K562 (cell line): Measurements from ENCODE around the gene MAN1B1. TPM values are rescaled to one million over a fixed set of nuclear protein-coding genes. Genes with fewer than 3 reads are reported as not detected.

Experiments
- CBX5 ChIP-seq: IDR thresholded peaks from 2 replicates; pipeline ENCODE4 v1.6.1; 2014; ENCODE audit warnings: low read depth, borderline replicate concordance
- KDM5B ChIP-seq: fragments of 200-600 bp; sonication (generic); IDR thresholded peaks from 2 replicates; pipeline ENCODE4 v1.6.1; 2012; ENCODE audit warnings: low read depth, mild to moderate bottlenecking, moderate library complexity, low read length, control low read depth, inconsistent platforms; ENCODE audit not compliant: insufficient replicate concordance
- polyA plus RNA-seq, 8 experiments: library from polyadenylated mRNA; depleted of rRNA in 4 of 8; stranded (reverse) in 5 of 8; unstranded in 3 of 8; fragments of >200 nt; fragmentation: Nextera tagmentation in 2 of 8; fragmentation: Illumina TruSeq in 1 of 8; extraction: Ambion mirVana in 2 of 8; extraction: Trizol in 1 of 8; gene quantifications; 2 replicates each; pipeline versions ENCODE4 v1.2.1 to v1.2.3, GENCODE V29; 2011 to 2014; ENCODE audit warnings: inconsistent platforms in 1 of 8, missing spikeins in 1 of 8
- total RNA-seq, 7 experiments: library from RNA; depleted of rRNA in 6 of 7; stranded (reverse); fragments of >200 nt in 6 of 7; fragmentation: Illumina TruSeq in 2 of 7; extraction: Trizol in 2 of 7; gene quantifications; 2 replicates each; pipeline versions ENCODE4 v1.2.1 to v1.2.3, GENCODE V29; 2011 to 2021; ENCODE audit warnings: low replicate concordance in 1 of 7
- TF ChIP-seq, protein P1 (sequence below), 2 experiments: fragments of 450-650 bp; IDR thresholded peaks; 2 replicates each; pipeline ENCODE4 v1.6.1; 2016; ENCODE audit warnings: mild to moderate bottlenecking in 2 of 2, borderline replicate concordance in 1 of 2, low read depth in 1 of 2, moderate library complexity in 1 of 2
- TF ChIP-seq, protein P2 (sequence below): fragments of 450-650 bp; formaldehyde crosslinking; IDR thresholded peaks from 2 replicates; pipeline ENCODE4 v1.4.0; 2022; ENCODE audit warnings: missing genetic modification characterization

Gene MAN1B1
- total and polyA plus RNA-seq, 9 of the 15 experiments (the other 6 are each of a cell fraction or from before 2014, with no cell fraction given), result 0.55 to 36.6 (median 27.3) TPM

DNA sequence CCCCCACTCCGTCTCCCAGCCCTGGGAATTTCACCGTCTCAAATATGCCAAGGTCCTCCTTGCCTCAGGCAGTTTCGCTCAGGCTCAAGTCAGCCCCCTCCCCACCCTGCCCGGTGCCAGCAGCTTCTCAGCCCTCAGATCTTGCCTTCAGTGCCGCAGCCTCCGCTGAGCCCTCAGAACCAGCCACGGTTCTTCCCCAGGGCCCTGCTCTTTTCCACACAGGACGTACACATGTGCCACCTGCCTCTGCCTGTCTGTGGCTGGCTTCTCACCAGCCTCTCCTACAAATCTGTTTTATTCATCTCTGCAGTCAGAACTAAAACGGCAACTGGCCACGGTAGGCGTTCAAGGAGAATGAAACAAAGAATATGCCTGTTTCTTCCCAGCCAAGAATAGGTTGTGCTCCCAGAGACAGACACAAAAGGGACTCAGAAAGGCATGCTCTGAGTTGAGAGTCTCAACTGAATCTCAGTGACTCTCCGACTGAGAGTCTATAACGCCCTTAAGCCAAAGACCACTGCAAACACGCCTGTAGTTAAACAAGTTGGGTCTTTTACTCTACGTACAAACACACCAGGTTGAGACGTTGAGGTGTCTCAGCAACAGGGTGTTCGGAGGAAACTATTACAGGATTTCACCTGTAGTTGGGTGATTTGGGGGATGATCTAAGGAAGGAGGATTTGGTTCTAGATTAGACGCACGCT is 41.5 kb downstream of the MAN1B1 start (continued):
- TF ChIP-seq KDM5B (peak; percentile 52), CBX5 (no peak)
- TF ChIP-seq, protein P1, sequence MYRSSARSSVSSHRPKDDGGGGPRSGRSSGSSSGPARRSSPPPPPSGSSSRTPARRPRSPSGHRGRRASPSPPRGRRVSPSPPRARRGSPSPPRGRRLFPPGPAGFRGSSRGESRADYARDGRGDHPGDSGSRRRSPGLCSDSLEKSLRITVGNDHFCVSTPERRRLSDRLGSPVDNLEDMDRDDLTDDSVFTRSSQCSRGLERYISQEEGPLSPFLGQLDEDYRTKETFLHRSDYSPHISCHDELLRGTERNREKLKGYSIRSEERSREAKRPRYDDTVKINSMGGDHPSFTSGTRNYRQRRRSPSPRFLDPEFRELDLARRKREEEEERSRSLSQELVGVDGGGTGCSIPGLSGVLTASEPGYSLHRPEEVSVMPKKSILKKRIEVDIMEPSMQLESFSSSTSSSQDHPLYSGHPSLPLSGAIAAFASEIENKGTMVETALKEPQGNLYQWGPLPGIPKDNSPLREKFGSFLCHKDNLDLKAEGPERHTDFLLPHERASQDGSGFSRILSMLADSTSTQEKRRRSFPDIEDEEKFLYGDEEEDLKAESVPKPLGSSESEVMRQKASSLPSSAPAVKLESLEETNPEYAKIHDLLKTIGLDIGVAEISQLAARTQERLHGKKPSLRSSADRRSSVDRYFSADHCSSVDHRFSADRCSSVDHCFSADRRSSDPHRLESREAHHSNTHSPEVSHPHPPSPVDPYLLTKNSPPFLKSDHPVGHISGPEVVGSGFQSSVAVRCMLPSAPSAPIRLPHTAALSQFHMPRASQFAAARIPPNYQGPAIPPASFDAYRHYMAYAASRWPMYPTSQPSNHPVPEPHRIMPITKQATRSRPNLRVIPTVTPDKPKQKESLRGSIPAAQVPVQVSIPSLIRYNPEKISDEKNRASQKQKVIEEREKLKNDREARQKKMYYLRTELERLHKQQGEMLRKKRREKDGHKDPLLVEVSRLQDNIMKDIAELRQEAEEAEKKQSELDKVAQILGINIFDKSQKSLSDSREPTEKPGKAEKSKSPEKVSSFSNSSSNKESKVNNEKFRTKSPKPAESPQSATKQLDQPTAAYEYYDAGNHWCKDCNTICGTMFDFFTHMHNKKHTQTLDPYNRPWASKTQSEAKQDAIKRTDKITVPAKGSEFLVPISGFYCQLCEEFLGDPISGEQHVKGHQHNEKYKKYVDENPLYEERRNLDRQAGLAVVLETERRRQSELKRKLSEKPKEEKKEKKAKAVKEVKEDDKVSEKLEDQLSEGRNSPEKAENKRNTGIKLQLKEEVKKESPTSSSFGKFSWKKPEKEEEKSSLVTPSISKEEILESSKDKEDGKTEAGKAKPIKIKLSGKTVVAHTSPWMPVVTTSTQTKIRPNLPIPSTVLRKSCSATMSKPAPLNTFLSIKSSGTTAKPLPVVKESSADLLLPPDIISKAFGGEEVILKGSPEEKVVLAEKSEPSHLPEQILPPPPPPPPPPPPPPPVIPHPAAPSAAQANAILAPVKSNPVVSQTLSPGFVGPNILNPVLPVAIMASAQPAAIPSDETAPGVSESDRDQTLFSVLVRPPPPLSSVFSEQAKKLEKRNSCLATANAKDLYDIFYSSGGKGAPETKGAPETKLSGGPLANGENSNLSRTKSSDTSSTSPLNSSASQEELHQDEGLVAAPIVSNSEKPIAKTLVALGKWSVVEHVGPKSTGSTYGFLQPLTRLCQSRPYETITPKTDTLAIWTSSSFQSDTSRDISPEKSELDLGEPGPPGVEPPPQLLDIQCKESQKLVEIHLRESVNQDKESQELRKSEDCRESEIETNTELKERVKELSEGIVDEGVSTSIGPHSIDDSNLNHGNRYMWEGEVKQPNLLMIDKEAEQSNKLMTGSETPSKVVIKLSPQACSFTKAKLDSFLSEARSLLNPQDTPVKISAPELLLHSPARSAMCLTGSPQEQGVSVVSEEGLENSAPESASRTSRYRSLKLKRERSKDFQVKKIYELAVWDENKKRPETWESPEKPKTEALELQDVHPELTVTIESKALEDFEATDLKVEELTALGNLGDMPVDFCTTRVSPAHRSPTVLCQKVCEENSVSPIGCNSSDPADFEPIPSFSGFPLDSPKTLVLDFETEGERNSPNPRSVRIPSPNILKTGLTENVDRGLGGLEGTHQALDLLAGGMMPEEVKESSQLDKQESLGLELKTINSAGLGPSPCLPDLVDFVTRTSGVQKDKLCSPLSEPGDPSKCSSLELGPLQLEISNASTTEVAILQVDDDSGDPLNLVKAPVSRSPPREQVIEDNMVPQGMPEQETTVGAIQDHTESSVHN (IDR thresholded peaks at IDR 0.05; ENCODE audit: borderline replicate concordance in 1 of 2, low read depth in 1 of 2), result no peak
- TF ChIP-seq, protein P2, sequence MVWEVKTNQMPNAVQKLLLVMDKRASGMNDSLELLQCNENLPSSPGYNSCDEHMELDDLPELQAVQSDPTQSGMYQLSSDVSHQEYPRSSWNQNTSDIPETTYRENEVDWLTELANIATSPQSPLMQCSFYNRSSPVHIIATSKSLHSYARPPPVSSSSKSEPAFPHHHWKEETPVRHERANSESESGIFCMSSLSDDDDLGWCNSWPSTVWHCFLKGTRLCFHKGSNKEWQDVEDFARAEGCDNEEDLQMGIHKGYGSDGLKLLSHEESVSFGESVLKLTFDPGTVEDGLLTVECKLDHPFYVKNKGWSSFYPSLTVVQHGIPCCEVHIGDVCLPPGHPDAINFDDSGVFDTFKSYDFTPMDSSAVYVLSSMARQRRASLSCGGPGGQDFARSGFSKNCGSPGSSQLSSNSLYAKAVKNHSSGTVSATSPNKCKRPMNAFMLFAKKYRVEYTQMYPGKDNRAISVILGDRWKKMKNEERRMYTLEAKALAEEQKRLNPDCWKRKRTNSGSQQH (CRISPR knock-in tag), result 0 out of 2 replicates have a peak, but pooled peaks have one; percentile 14
- TF ChIP-seq, all 486 proteins: peak for 21
